Measurements from ENCODE around the gene KAZN.

DNA sequence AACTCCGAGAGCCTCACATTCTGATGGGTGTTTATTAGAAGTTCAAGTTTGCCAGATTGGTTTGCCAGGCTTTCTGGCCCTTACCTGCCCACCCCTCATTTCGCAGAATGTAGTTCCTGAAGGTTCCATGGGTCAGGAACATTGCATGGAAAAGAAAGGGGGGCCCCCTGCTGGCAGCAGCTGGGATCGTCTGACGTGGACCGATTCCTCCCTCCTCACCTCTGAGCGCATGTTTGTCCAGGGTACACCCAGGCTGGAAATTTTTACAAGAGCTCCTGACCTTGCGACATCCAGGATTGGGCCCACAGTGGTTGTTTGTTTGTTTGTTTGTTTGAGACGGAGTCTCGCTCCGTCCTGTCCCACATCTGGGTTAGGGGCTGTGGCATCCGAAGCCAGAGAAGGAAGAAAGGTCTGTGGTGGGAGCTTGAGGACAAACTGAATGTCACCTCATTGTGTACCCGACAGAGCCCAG, 429.1 kb downstream of the KAZN start:
- TF ChIP-seq POLR2A (IDR thresholded peaks at IDR 0.05; ENCODE audit: control extremely low read depth in 1 of 2, low read depth in 2 of 2, low read length in 2 of 2) (no peak), NRF1 (IDR thresholded peaks at IDR 0.05; ENCODE audit: low read depth, low read length) (no peak), SIN3A (conservative IDR thresholded peaks at IDR 0.05 in 1 of 2, IDR thresholded peaks at IDR 0.05 in 1 of 2; ENCODE audit: low read depth in 1 of 2, low read length in 2 of 2) (no peak), EZH2 (IDR thresholded peaks at IDR 0.05; ENCODE audit: low read depth, low read length, severe bottlenecking) (no peak), POLR2AphosphoS5 (IDR thresholded peaks at IDR 0.05; ENCODE audit: low read depth, low read length) (no peak)
- TF ChIP-seq, protein P1, sequence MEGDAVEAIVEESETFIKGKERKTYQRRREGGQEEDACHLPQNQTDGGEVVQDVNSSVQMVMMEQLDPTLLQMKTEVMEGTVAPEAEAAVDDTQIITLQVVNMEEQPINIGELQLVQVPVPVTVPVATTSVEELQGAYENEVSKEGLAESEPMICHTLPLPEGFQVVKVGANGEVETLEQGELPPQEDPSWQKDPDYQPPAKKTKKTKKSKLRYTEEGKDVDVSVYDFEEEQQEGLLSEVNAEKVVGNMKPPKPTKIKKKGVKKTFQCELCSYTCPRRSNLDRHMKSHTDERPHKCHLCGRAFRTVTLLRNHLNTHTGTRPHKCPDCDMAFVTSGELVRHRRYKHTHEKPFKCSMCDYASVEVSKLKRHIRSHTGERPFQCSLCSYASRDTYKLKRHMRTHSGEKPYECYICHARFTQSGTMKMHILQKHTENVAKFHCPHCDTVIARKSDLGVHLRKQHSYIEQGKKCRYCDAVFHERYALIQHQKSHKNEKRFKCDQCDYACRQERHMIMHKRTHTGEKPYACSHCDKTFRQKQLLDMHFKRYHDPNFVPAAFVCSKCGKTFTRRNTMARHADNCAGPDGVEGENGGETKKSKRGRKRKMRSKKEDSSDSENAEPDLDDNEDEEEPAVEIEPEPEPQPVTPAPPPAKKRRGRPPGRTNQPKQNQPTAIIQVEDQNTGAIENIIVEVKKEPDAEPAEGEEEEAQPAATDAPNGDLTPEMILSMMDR (IDR thresholded peaks at IDR 0.05; ENCODE audit: control extremely low read depth in 1 of 3, insufficient read depth in 1 of 3, low read depth in 1 of 3, low read length in 3 of 3) = peak; percentile 80 to 87 (median 84)
